HepG2 (cell line): ENCODE data around the gene NCBP2. TPM values are rescaled to one million over a fixed set of nuclear protein-coding genes. Genes with fewer than 3 reads are reported as not detected.
A peak's percentile ranks its signal among the peaks of the same experiment; 100 is the strongest.

Source experiments
- ATAC-seq: fragments of 200-7000 bp; cut with Tn5 transposase; 3 replicates; pipeline ENCODE4 v1.9.1; 2020; ENCODE audit warnings: mild to moderate bottlenecking, moderate library complexity
- BruUV-seq: library from RNA; stranded (reverse); fragments of 400-500 nt; replicated peaks from 2 replicates; lab custom pipeline; 2021; lab: Mats Ljungman, UMichigan
- CTCF ChIA-PET: fragments of 300-600 bp; formaldehyde crosslinking; extraction: SDS; loops from one replicate; lab custom pipeline; 2021; ENCODE audit warnings: low total read pairs, inconsistent platforms, low intra/inter-chr PET ratio; lab: Yijun Ruan, JAX
- POLR2A ChIA-PET: fragments of 350-600 bp; sonication (Branson Sonifier 250); formaldehyde crosslinking; loops from one replicate; lab custom pipeline; 2020; ENCODE audit warnings: antibody characterized with exemption, inconsistent platforms; lab: Yijun Ruan, JAX
- DNase-seq: peaks from one replicate; pipeline ENCODE4 v3.0.0-alpha.2; 2015; ENCODE audit warnings: low spot score
- FAIRE-seq: peaks from 3 replicates; lab custom pipeline; 2011; peaks lifted over from hg19 to GRCh38; lab: Jason Lieb, UNC
- H2AFZ ChIP-seq: one replicate; pipeline ENCODE4 v1.6.1; 2011; ENCODE audit warnings: low read length, inconsistent platforms
- H3K27ac ChIP-seq: fragments of 300-600 bp; 3 replicates; pipeline ENCODE4 v1.8.0; 2011; ENCODE audit warnings: mixed run types, mild to moderate bottlenecking, mixed read lengths, low read length, inconsistent platforms; ENCODE audit not compliant: insufficient read depth; ENCODE audit errors: extremely low read length
- H3K27me3 ChIP-seq, 2 experiments: fragments of 200-600 bp in 1 of 2; 2 replicates in 1 of 2; 3 replicates in 1 of 2; pipeline versions ENCODE4 v1.6.0 to v1.8.0; 2011; ENCODE audit warnings: low read length in 2 of 2, mild to moderate bottlenecking in 2 of 2, moderate library complexity in 2 of 2, inconsistent platforms in 1 of 2; ENCODE audit not compliant: insufficient read depth in 2 of 2, control insufficient read depth in 1 of 2
- H3K36me3 ChIP-seq, 2 experiments: fragments of 200-600 bp in 1 of 2; replicated peaks in 1 of 2; 2 replicates in 1 of 2; 3 replicates in 1 of 2; pipeline versions ENCODE4 v1.5.1 to v1.8.0; 2011; ENCODE audit warnings: low read length in 2 of 2, inconsistent platforms in 1 of 2; ENCODE audit not compliant: insufficient read depth in 2 of 2, control insufficient read depth in 1 of 2
- H3K4me1 ChIP-seq: 2 replicates; pipeline ENCODE4 v1.5.1; 2012; ENCODE audit warnings: low read length, inconsistent platforms; ENCODE audit not compliant: insufficient read depth
- H3K4me2 ChIP-seq: 2 replicates; pipeline ENCODE4 v1.6.0; 2011; ENCODE audit warnings: low read depth, low read length, inconsistent platforms
- H3K4me3 ChIP-seq, 3 experiments: fragments of 200-600 bp in 1 of 3; sonication (generic), shearing (Covaris generic) in 1 of 3; replicated peaks in 1 of 3; 2 replicates each; pipeline ENCODE4 v1.5.1; 2011 to 2016; ENCODE audit warnings: low read length in 3 of 3, inconsistent platforms in 2 of 3, low read depth in 2 of 3, mild to moderate bottlenecking in 2 of 3, control low read depth in 1 of 3, mixed read lengths in 1 of 3; ENCODE audit not compliant: insufficient read depth in 1 of 3
- H3K79me2 ChIP-seq: one replicate; pipeline ENCODE4 v1.6.1; 2011; ENCODE audit warnings: low read length, inconsistent platforms; ENCODE audit not compliant: insufficient read depth
- H3K9ac ChIP-seq: 2 replicates; pipeline ENCODE4 v1.6.0; 2011; ENCODE audit warnings: mild to moderate bottlenecking, low read depth, low read length, inconsistent platforms; ENCODE audit not compliant: insufficient read depth
- H3K9me3 ChIP-seq: 2 replicates; pipeline ENCODE4 v1.5.1; 2012; ENCODE audit warnings: mild to moderate bottlenecking, low read length
- H4K20me1 ChIP-seq: 2 replicates; pipeline ENCODE4 v1.6.0; 2011; ENCODE audit warnings: inconsistent platforms, mild to moderate bottlenecking, low read length, moderate library complexity; ENCODE audit not compliant: insufficient read depth
- BRD4 ChIP-seq: sonication (generic); formaldehyde crosslinking; IDR thresholded peaks from 2 replicates; pipeline ENCODE4 v1.4.0; 2020; ENCODE audit warnings: missing genetic modification reagents
- FIP1L1 ChIP-seq: fragments of 200-400 bp; formaldehyde crosslinking; IDR thresholded peaks from 2 replicates; pipeline ENCODE4 v1.6.1; 2018; ENCODE audit warnings: low read depth, mild to moderate bottlenecking, low read length, moderate library complexity, borderline replicate concordance; ENCODE audit not compliant: insufficient read depth
- MAX ChIP-seq: IDR thresholded peaks from 2 replicates; pipeline ENCODE4 v1.6.1; 2012; ENCODE audit warnings: inconsistent platforms
- MED1 ChIP-seq: sonication (generic); formaldehyde crosslinking; IDR thresholded peaks from 2 replicates; pipeline ENCODE4 v1.4.0; 2020; ENCODE audit warnings: missing genetic modification reagents
- PBX2 ChIP-seq: IDR thresholded peaks from 2 replicates; pipeline ENCODE4 v1.6.1; 2016; ENCODE audit warnings: control low read depth
- PCBP1 ChIP-seq: fragments of 200-400 bp; formaldehyde crosslinking; IDR thresholded peaks from 2 replicates; pipeline ENCODE4 v1.6.1; 2017; ENCODE audit warnings: mild to moderate bottlenecking, low read depth, low read length, borderline replicate concordance
- RARG ChIP-seq: sonication (generic); formaldehyde crosslinking; IDR thresholded peaks from 2 replicates; pipeline ENCODE4 v1.4.0; 2020; ENCODE audit warnings: low read depth, mild to moderate bottlenecking, missing genetic modification reagents
- RBFOX2 ChIP-seq: fragments of 200-400 bp; formaldehyde crosslinking; IDR thresholded peaks from 2 replicates; pipeline ENCODE4 v1.6.1; 2017; ENCODE audit warnings: low read depth, mild to moderate bottlenecking, low read length
- RBM22 ChIP-seq: fragments of 200-400 bp; formaldehyde crosslinking; optimal IDR thresholded peaks from 2 replicates; pipeline ENCODE3; 2017; ENCODE audit warnings: mild to moderate bottlenecking, low read length, moderate library complexity
- SALL1 ChIP-seq: sonication (generic); formaldehyde crosslinking; IDR thresholded peaks from 2 replicates; pipeline ENCODE4 v1.8.0; 2022; ENCODE audit warnings: mild to moderate bottlenecking, missing genetic modification reagents
- SIN3B ChIP-seq: fragments of 150-350 bp; IDR thresholded peaks from 2 replicates; pipeline ENCODE4 v1.6.1; 2014; ENCODE audit warnings: low read length
- TEAD3 ChIP-seq: optimal IDR thresholded peaks from 2 replicates; pipeline ENCODE3; 2016; ENCODE audit warnings: borderline replicate concordance
- ZBTB1 ChIP-seq: sonication (generic); formaldehyde crosslinking; IDR thresholded peaks from 2 replicates; pipeline ENCODE4 v1.4.0; 2020; ENCODE audit warnings: missing genetic modification reagents, borderline replicate concordance
- ZNF703 ChIP-seq: sonication (generic); formaldehyde crosslinking; IDR thresholded peaks from 2 replicates; pipeline ENCODE4 v1.5.1; 2020; ENCODE audit warnings: missing genetic modification reagents, mild to moderate bottlenecking, moderate library complexity, borderline replicate concordance
- ZNF773 ChIP-seq: sonication (generic); formaldehyde crosslinking; IDR thresholded peaks from 2 replicates; pipeline ENCODE4 v1.4.0; 2020; ENCODE audit warnings: missing genetic modification reagents, borderline replicate concordance
- WGBS: methylation state at CpG from one replicate; pipeline ENCODE4 v1.1.6; 2017; ENCODE audit warnings: low lambda C conversion rate; 5-methylcytosine and 5-hydroxymethylcytosine counted together
- in situ Hi-C: cut with HindIII; loops from 2 replicates; pipeline ENCODE4 v1.10.0; 2017; ENCODE audit warnings: low pct_unique_long_range_greater_than_20kb; ENCODE audit not compliant: extremely low pct_ligation_motif_present
- intact Hi-C: fragments of 100-400 bp; cut with micrococcal nuclease; formaldehyde crosslinking; loops from one replicate; pipeline ENCODE4 v1.10.0; 2022; ENCODE audit not compliant: unreplicated experiment
- polyA plus RNA-seq, 8 experiments: library from polyadenylated mRNA; depleted of rRNA in 3 of 8; stranded (reverse) in 7 of 8; unstranded in 1 of 8; fragments of >200 nt; fragmentation: Illumina TruSeq in 4 of 8; extraction: Trizol in 4 of 8; gene quantifications; 2 replicates each; pipeline versions ENCODE4 v1.2.1 to v1.2.3, GENCODE V29; 2011 to 2016; ENCODE audit warnings: low read depth in 4 of 8, missing spikeins in 1 of 8, mixed read lengths in 1 of 8; ENCODE audit not compliant: insufficient read depth in 1 of 8
- total RNA-seq, 5 experiments: library from RNA; depleted of rRNA; stranded (reverse); fragments of >200 nt; fragmentation: Illumina TruSeq; extraction: Trizol; gene quantifications; 2 replicates each; pipeline ENCODE4 v1.2.3, GENCODE V29; 2016; ENCODE audit warnings: low read depth in 1 of 5
- TF ChIP-seq, protein P1 (sequence below): sonication (generic); formaldehyde crosslinking; conservative IDR thresholded peaks from 2 replicates; pipeline ENCODE4 v1.5.0; 2020; ENCODE audit warnings: missing genetic modification reagents
- TF ChIP-seq, protein P2 (sequence below): sonication (generic); formaldehyde crosslinking; IDR thresholded peaks from 2 replicates; pipeline ENCODE4 v1.8.0; 2022; ENCODE audit warnings: mild to moderate bottlenecking, missing genetic modification reagents, borderline replicate concordance
- TF ChIP-seq, protein P3 (sequence below): IDR thresholded peaks from 2 replicates; pipeline ENCODE4 v1.6.1; 2016; ENCODE audit warnings: missing genetic modification reagents, missing compliant biosample characterization

The NCBP2 gene
- total and polyA plus RNA-seq, 2 of the 13 experiments (the other 11 are each of a cell fraction or from before 2014, with no cell fraction given): 58.7 to 95.5 TPM

- H3K4me1 ChIP-seq: peaks cover 92% of the 10 kb centered on the region
- H3K79me2 ChIP-seq: peaks cover 42% of the 10 kb centered on the region
- 80% methylated on average over 2 of the region's 2 CpGs for WGBS
- ATAC-seq (no peak), DNase-seq (no peak), FAIRE-seq (no peak)
- H3K9me3 ChIP-seq: no peaks in the 10 kb centered on the region
- ChIA-PET POLR2A (no interaction called here), CTCF (no interaction called here)
- no peak overlapping the region for H3K9ac ChIP-seq
- peak overlapping the region; percentile 62 for H3K4me2 ChIP-seq
- H3K36me3 ChIP-seq: peaks cover 6 to 25% of the 10 kb centered on the region in 2 experiments
- in situ Hi-C loops: no loop called here
- TF ChIP-seq MAX (peak; percentile 26; the same call in 1 of the 2 replicates), MED1 (CRISPR knock-in tag) (0 out of 2 replicates have a peak, but pooled peaks have one; percentile 39), TEAD3 (CRISPR knock-in tag) (no peak), RARG (CRISPR knock-in tag) (no peak), FIP1L1 (0 out of 2 replicates have a peak, but pooled peaks have one; percentile 61), BRD4 (CRISPR knock-in tag) (0 out of 2 replicates have a peak, but pooled peaks have one; percentile 54), SIN3B (no peak), PBX2 (CRISPR knock-in tag) (no peak), SALL1 (CRISPR knock-in tag) (peak; percentile 36; the same call in 1 of the 2 replicates), PCBP1 (no peak), ZBTB1 (no peak), RBFOX2 (peak; percentile 73), ZNF773 (CRISPR knock-in tag) (no peak), ZNF703 (CRISPR knock-in tag) (no peak), RBM22 (peak; percentile 85)
- TF ChIP-seq, protein P1, sequence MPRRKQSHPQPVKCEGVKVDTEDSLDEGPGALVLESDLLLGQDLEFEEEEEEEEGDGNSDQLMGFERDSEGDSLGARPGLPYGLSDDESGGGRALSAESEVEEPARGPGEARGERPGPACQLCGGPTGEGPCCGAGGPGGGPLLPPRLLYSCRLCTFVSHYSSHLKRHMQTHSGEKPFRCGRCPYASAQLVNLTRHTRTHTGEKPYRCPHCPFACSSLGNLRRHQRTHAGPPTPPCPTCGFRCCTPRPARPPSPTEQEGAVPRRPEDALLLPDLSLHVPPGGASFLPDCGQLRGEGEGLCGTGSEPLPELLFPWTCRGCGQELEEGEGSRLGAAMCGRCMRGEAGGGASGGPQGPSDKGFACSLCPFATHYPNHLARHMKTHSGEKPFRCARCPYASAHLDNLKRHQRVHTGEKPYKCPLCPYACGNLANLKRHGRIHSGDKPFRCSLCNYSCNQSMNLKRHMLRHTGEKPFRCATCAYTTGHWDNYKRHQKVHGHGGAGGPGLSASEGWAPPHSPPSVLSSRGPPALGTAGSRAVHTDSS (CRISPR knock-in tag): no peak
- TF ChIP-seq, protein P2, sequence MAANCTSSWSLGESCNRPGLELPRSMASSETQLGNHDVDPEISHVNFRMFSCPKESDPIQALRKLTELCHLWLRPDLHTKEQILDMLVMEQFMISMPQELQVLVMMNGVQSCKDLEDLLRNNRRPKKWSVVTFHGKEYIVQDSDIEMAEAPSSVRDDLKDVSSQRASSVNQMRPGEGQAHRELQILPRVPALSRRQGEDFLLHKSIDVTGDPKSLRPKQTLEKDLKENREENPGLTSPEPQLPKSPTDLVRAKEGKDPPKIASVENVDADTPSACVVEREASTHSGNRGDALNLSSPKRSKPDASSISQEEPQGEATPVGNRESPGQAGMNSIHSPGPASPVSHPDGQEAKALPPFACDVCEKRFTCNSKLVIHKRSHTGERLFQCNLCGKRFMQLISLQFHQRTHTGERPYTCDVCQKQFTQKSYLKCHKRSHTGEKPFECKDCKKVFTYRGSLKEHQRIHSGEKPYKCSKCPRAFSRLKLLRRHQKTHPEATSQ (CRISPR knock-in tag): no peak
- TF ChIP-seq, protein P3, sequence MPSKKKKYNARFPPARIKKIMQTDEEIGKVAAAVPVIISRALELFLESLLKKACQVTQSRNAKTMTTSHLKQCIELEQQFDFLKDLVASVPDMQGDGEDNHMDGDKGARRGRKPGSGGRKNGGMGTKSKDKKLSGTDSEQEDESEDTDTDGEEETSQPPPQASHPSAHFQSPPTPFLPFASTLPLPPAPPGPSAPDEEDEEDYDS (CRISPR knock-in tag): no peak
- H3K27me3 ChIP-seq: no peaks in the 10 kb centered on the region
- intact Hi-C loops: no loop called here
- no peaks in the 10 kb centered on the region for H4K20me1 ChIP-seq
- no TSS peak for BruUV-seq
- H3K4me3 ChIP-seq: no peak overlapping the region
- H3K27ac ChIP-seq: peak overlapping the region; percentile 76
- H2AFZ ChIP-seq: no peak overlapping the region
These were observed 21.3 kb upstream of the NCBP2 start for GRCh38 chr3:196963631-196963953.
